ENCODE data around the gene GRID1.

DNA sequence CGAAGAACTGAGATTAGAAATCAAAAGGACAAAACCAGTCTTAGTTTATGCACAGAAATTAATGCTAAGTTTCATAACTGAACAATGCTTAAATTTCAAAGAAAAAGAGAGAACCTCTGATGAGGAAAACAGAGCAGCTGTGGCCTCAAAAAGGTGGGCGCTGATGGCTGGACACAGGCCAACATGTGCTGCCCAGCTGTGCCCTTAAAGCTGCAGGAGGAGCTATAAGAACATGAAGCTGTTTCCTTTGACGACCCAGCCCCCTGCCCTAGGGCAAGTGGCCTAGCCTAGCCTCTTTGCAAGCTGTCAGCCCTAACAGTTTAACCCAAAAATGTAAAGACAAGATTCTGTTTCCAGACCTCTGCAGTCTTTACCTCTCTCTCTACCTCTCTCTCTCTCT is 107.7 kb downstream of the GRID1 start:
- TF ChIP-seq, protein P1, sequence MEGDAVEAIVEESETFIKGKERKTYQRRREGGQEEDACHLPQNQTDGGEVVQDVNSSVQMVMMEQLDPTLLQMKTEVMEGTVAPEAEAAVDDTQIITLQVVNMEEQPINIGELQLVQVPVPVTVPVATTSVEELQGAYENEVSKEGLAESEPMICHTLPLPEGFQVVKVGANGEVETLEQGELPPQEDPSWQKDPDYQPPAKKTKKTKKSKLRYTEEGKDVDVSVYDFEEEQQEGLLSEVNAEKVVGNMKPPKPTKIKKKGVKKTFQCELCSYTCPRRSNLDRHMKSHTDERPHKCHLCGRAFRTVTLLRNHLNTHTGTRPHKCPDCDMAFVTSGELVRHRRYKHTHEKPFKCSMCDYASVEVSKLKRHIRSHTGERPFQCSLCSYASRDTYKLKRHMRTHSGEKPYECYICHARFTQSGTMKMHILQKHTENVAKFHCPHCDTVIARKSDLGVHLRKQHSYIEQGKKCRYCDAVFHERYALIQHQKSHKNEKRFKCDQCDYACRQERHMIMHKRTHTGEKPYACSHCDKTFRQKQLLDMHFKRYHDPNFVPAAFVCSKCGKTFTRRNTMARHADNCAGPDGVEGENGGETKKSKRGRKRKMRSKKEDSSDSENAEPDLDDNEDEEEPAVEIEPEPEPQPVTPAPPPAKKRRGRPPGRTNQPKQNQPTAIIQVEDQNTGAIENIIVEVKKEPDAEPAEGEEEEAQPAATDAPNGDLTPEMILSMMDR (IDR thresholded peaks at IDR 0.05 in 8 of 11, conservative IDR thresholded peaks at IDR 0.05 in 3 of 11), result no peak
- no peak for TF ChIP-seq POLR2A (IDR thresholded peaks at IDR 0.05)
- TF ChIP-seq POLR2AphosphoS5 (IDR thresholded peaks at IDR 0.05), result no peak
